ENCODE results near the gene MLLT1.

The MLLT1 gene

GRCh38 chr19:6210721-6211600, 68.8 kb downstream of the MLLT1 start:
- no peak for DNase-seq (ENCODE audit: low spot score)

GRCh38 chr19:6210091-6210490, 69.7 kb downstream of the MLLT1 start:
- no peak for DNase-seq (ENCODE audit: low spot score)

DNA sequence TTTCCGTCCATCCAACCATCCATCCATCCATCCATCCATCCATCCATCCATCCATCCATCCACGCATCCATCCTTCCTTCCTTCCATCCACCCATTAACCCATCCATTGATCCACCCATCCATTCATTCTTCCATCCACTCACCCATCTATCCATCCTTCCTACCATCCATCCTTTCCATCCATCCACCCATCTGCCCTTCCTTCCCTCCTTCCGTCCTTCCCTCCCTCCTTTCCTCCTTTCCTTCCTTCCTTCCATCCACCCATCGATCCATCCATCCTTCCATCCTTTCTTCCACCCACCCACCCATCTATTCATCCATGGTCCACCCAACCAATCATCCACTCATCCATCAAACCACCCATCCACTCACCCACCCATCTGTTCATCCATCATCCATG, 70.1 kb downstream of the MLLT1 start:
- DNase-seq (ENCODE audit: low spot score) = no peak

GRCh38 chr19:6209233-6209632, 70.5 kb downstream of the MLLT1 start:
- DNase-seq (ENCODE audit: low spot score) = no peak

DNA sequence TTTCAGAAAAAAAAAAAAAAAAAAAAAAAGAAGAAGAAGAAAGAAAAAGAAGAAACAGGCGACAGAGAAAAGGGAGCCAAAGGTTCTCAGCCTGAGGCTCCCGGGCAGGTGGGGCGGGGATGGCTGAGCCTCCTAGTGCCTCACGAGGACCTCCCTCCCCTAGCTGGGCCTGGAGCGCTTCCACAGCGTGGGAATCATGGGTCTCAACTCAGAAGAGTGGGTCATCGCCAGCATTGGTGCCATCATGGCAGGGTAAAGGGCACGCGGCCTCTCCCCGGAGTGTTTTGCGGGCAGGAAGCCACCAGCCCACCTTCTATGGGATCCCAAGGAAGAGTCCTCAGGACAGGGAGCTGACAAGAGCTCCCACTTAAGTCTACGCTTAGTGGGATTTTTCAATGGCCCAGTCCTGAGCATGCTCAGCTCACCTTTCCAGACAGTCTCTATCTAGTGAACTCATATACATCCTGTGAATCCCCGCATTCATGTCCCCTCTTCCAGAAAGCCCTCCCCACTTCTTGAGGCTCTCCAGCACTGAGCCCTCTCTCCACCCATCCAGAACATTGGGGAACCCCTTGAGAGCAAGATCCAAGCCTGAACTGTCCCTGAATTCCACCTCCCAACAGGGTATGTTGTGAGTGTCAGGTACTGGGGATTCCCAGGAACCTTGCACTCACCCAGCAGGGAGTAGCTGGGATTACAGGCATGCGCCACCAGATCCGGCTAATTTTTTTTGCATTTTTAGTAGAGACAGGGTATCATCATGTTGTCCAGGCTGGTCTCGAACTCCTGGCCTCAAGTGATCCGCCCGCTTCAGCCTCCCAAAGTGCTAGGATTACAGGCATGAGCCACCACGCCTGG, 74.7 kb downstream of the MLLT1 start:
- DNase-seq (ENCODE audit: low spot score) = no peak

DNA sequence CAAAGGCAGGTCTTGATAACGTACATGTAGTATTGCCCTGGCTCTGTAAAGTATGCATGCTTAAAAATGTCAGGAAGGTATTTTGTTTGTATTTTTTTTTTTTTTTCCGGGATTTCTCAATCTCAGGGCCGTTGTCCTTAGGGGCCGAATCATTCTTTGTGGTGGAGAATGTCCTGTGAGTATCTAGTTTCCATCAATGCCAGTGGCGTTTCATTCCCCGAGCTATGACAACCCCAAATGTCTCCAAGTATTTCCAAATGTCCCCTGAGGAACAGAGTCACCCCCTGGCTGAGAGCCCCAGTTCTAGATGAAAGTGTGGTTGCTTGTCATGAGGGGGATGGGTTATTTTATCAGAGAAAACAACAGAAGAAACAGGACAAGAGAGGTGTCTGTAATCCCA, 75.6 kb downstream of the MLLT1 start:
- no peak for DNase-seq (ENCODE audit: low spot score)

GRCh38 chr19:6199240-6199994, 80.4 kb downstream of the MLLT1 start:
- DNase-seq (ENCODE audit: low spot score) = peak; percentile 98

GRCh38 chr19:6198896-6199239, 80.9 kb downstream of the MLLT1 start:
- no peak for DNase-seq (ENCODE audit: low spot score)

DNA sequence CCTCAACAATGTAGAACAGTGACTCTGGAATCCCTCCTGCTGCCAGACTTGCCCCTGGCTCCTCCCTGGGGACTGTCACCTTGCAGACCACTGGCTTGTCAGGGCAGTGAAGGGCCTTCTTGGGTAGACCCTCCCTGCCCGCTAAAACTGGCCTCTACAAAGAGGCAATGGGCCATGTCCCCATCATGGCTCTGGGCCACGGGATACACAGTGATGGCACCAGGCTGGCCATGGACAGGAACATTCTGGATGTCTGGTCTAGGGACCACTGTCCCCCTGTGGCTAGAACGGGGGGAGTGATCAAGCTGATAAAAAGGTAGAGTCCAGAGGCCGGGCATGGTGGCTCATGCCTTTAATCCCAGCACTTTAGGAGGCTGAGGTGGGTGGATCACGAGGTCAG, 83.4 kb downstream of the MLLT1 start:
- DNase-seq (ENCODE audit: low spot score) = no peak

DNA sequence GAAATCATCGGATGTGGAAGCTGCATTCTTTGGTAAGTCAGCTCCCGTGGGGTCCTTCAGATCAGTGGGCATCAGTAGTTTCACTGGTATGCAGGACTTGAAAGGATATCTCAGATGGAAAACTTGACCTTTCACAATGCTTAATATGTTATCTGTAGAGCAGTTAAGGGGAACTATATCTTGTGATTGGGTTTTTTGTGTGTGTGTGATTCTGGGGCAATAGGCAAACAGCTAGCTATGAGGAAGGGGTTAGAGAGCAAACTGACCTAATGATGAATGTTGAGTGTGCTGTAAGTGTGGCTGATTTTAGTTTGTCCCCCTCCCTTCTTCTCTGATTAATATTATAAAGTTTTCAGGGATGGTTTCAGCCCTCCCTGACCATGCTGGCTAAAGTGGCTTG, 91.0 kb downstream of the MLLT1 start:
- DNase-seq (ENCODE audit: low spot score) = no peak

DNA sequence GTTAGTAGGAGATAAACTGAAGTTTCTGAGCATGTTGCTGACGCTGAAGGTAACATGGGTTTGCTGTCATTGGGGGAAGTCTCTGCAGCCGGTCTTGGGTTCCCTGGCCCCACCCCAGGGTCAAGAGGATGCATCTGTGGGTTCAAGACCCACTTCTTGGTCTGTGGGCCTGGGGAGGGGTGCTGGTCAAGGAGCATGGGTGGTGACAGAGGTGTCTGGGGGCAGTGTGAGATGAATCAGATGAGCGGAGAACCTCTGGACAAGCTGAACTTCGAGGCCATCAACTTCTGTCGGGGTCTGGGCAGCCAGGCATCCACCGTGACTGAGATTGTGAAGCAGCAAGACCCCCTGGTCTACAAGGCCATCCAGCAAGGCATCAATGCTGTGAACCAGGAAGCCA, 92.4 kb downstream of the MLLT1 start:
- no peak for DNase-seq (ENCODE audit: low spot score)

DNA sequence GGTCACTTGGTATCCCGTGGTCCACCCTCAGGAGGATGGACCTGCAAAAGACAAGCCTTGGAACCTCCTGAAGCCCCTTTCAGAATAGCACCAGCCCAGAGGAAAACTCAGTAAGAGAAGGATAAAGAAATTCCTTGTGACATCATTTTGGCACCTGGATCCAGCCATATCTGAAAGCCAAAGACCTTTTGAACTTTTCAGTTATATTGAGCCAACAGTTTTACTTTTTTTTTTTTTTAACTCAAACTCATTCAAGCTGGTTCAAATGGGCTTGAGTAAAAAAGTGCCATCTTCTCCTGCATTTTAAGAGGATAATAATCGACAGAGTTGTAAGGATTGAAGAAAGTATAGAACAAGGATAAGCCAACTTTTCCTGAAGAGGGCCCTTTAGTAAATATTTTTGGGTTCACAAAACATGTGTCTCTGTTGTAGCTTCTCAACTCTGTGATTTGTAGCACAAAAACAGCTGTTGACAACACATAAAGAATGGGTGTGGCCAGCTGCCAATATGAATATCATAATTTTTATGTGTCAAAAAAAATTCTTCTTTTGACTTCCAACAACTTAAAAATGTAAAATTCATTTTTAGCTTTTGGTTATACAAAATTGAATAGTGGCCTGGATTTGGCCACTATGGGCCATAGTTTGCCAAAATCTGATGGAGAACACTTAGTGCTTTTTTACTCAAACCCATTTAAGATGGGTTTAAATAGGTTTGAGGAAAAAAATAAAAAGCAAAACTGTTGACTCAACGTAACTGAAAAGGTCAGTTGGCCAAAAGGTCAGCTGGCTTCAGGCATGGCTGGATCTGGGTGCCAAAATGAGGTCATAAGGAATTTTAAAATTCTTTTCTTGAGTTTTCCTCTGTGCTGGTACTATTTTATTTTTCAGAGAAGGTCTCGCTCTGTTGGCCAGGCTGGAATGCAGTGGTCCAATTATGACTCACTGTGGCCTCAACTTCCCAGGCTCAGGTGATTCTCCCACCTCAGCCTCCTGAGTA, 93.6 kb downstream of the MLLT1 start:
- DNase-seq (ENCODE audit: low spot score) = no peak

- DNase-seq (ENCODE audit: low spot score) = no peak
These were observed 94.5 kb downstream of the MLLT1 start for GRCh38 chr19:6185093-6185834.

DNA sequence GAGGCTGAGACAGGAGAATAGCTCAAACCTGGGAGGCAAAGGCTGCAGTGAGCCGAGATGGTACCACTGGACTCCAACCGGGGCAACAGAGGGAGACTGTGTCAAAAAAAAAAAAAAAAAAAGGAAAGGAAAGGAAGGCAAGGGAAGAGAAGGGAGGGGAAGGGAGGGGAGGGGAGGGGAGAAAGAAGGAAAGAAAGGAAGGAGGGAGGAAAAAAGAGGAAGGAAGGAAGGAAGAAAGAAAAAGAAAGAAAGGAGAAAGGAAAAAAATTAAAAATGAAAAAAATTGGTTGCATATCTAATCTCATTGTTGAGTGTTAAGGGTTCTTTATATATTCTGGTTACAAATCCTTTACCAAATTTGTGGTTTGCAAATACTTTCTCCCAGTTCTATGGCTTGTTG, 98.7 kb downstream of the MLLT1 start:
- no peak for DNase-seq (ENCODE audit: low spot score)

- DNase-seq (ENCODE audit: low spot score) = no peak
These were observed 106.6 kb downstream of the MLLT1 start for GRCh38 chr19:6173190-6173589.

DNA sequence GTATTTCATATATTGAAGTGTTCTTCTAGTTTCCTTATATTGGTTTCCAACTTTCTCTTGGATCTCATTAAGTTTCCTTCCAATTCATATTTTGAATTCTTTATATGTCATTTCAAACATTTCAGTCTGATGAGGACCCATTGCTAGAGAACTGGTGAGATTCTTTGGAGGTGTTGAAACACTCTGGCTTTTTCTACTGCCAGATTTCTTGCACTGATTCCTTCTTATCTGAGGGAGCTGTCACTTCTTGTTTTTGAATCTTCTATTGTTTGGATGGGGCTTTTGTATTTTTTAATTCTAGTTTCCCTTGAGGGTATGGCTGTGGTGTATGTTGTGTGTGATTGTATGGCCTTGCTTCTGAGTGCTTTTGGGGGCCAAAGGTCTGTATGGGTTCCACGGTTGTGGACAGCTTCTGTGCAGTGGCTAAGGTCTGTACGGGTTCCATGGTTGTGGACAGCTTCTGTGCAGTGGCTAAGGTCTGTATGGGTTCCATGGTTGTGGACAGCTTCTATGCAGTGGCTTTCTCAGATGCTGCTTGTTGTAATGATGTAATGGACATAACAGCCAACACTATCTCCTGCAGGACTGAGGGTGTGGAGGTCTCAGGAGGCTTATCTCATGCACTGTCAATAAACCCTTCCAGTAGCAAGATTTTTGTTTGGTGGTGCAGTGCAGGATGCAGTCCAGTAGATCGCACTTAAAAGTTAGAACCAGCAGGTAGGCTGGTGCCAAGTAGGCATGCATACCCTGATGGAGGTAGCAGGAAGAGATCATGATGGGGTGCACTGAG, 107.5 kb downstream of the MLLT1 start:
- DNase-seq (ENCODE audit: low spot score) = no peak

GRCh38 chr19:6167115-6167514, 112.7 kb downstream of the MLLT1 start:
- DNase-seq (ENCODE audit: low spot score) = no peak

- DNase-seq (ENCODE audit: low spot score) = no peak
These were observed 114.8 kb downstream of the MLLT1 start for GRCh38 chr19:6164906-6165531.

DNA sequence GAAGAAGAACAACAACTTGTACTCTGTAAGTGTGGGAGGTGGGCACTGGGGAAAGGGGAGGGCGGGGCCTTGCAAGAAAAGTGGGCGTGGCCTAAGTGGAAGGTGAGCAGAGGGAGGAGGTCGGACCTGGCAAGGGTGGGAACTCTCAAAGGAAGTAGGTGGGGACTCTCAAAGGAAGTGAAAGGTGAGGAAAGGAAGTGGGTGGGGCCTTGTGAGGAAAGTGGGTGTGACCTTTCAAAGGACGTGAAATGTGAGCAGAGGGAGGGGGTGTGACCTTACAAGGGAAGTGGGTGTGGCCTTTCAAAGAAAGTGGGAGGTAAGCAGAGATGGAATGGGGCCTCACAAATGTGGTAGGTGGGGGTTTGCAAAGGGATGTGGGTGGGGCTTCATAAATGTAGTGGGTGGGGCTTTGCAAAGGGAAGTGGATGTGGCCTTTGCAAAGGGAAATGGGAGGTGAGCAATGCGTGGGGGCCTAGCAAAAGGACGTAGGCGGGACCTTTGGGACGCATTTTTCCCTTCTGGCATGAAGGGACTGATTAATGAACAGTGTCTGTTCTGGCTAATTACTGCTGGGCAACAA, 118.4 kb downstream of the MLLT1 start:
- DNase-seq (ENCODE audit: low spot score) = peak; percentile 37

Measured in RKO (cell line).